ENCODE results near the gene CFAP74.

- TF ChIP-seq CTCF (tag by site-specific recombination; IDR thresholded peaks at IDR 0.05) (no peak), ZNF18 (tag by site-specific recombination; IDR thresholded peaks at IDR 0.05) (no peak), REST (tag by site-specific recombination; IDR thresholded peaks at IDR 0.05) (no peak), ZNF510 (tag by site-specific recombination; IDR thresholded peaks at IDR 0.05; ENCODE audit: insufficient replicate concordance) (no peak), ZNF513 (tag by site-specific recombination; IDR thresholded peaks at IDR 0.05) (no peak), ZNF549 (tag by site-specific recombination; IDR thresholded peaks at IDR 0.05) (no peak), ZNF350 (tag by site-specific recombination; IDR thresholded peaks at IDR 0.05) (no peak)
Observed at GRCh38 chr1:2000432-2000831, 3.2 kb downstream of the CFAP74 start.
